K562 (cell line): ENCODE measurements around the gene B3GAT2. TPM values are rescaled to one million over a fixed set of nuclear protein-coding genes. Genes with fewer than 3 reads are reported as not detected.

Source experiments
- CAMTA2 ChIP-seq: fragments of 250-450 bp; sonication (Bioruptor Pico); conservative IDR thresholded peaks from 2 replicates; pipeline ENCODE4 v1.5.1; 2022
- CBFB ChIP-seq: sonication (generic); formaldehyde crosslinking; IDR thresholded peaks from 2 replicates; pipeline ENCODE4 v1.4.0; 2020; ENCODE audit warnings: mild to moderate bottlenecking, missing genetic modification reagents
- NR2C2 ChIP-seq, 2 experiments: fragments of 200-800 bp in 1 of 2; sonication (Bioruptor generic) in 1 of 2; sonication (generic) in 1 of 2; formaldehyde crosslinking in 1 of 2; IDR thresholded peaks; 2 replicates each; pipeline versions ENCODE4 v1.6.1 to v1.8.0; 2016 to 2022; ENCODE audit warnings: mild to moderate bottlenecking in 1 of 2, missing compliant biosample characterization in 1 of 2, missing genetic modification characterization in 1 of 2, missing genetic modification reagents in 1 of 2
- SIRT6 ChIP-seq: IDR thresholded peaks from one replicate; pipeline ENCODE4 v1.6.1; 2012; ENCODE audit warnings: low read depth, mild to moderate bottlenecking, control low read depth, inconsistent platforms, low read length, moderate library complexity
- SMC3 ChIP-seq: conservative IDR thresholded peaks from 2 replicates; pipeline ENCODE4 v1.6.1; 2011; ENCODE audit warnings: low read depth, low read length, improper control_type of control experiment; ENCODE audit not compliant: insufficient read depth
- polyA plus RNA-seq, 8 experiments: library from polyadenylated mRNA; depleted of rRNA in 4 of 8; stranded (reverse) in 5 of 8; unstranded in 3 of 8; fragments of >200 nt; fragmentation: Nextera tagmentation in 2 of 8; fragmentation: Illumina TruSeq in 1 of 8; extraction: Ambion mirVana in 2 of 8; extraction: Trizol in 1 of 8; gene quantifications; 2 replicates each; pipeline versions ENCODE4 v1.2.1 to v1.2.3, GENCODE V29; 2011 to 2014; ENCODE audit warnings: inconsistent platforms in 1 of 8, missing spikeins in 1 of 8
- total RNA-seq, 7 experiments: library from RNA; depleted of rRNA in 6 of 7; stranded (reverse); fragments of >200 nt in 6 of 7; fragmentation: Illumina TruSeq in 2 of 7; extraction: Trizol in 2 of 7; gene quantifications; 2 replicates each; pipeline versions ENCODE4 v1.2.1 to v1.2.3, GENCODE V29; 2011 to 2021; ENCODE audit warnings: low replicate concordance in 1 of 7
- TF ChIP-seq, protein P1 (sequence below), 2 experiments: fragments of 450-650 bp in 1 of 2; IDR thresholded peaks; 2 replicates each; pipeline ENCODE4 v1.6.1; 2011 to 2017; ENCODE audit warnings: low read depth in 2 of 2, antibody characterized with exemption in 1 of 2, borderline replicate concordance in 1 of 2, low read length in 1 of 2, mild to moderate bottlenecking in 1 of 2, mixed read lengths in 1 of 2; ENCODE audit not compliant: control insufficient read depth in 1 of 2
- TF ChIP-seq, protein P2 (sequence below), 2 experiments: fragments of 200-800 bp in 1 of 2; sonication (Bioruptor generic) in 1 of 2; sonication (generic) in 1 of 2; formaldehyde crosslinking in 1 of 2; IDR thresholded peaks in 1 of 2; conservative IDR thresholded peaks in 1 of 2; 2 replicates each; pipeline versions ENCODE4 v1.5.0 to v1.6.1; 2016 to 2020; ENCODE audit warnings: missing compliant biosample characterization in 1 of 2, missing genetic modification characterization in 1 of 2, missing genetic modification reagents in 1 of 2

Gene B3GAT2
- total and polyA plus RNA-seq, 9 of the 15 experiments (the other 6 are each of a cell fraction or from before 2014, with no cell fraction given): 0.01 to 0.43 (median 0.04) TPM; not detected in 4

- TF ChIP-seq, protein P1, sequence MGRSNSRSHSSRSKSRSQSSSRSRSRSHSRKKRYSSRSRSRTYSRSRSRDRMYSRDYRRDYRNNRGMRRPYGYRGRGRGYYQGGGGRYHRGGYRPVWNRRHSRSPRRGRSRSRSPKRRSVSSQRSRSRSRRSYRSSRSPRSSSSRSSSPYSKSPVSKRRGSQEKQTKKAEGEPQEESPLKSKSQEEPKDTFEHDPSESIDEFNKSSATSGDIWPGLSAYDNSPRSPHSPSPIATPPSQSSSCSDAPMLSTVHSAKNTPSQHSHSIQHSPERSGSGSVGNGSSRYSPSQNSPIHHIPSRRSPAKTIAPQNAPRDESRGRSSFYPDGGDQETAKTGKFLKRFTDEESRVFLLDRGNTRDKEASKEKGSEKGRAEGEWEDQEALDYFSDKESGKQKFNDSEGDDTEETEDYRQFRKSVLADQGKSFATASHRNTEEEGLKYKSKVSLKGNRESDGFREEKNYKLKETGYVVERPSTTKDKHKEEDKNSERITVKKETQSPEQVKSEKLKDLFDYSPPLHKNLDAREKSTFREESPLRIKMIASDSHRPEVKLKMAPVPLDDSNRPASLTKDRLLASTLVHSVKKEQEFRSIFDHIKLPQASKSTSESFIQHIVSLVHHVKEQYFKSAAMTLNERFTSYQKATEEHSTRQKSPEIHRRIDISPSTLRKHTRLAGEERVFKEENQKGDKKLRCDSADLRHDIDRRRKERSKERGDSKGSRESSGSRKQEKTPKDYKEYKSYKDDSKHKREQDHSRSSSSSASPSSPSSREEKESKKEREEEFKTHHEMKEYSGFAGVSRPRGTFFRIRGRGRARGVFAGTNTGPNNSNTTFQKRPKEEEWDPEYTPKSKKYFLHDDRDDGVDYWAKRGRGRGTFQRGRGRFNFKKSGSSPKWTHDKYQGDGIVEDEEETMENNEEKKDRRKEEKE (IDR thresholded peaks at IDR 0.05; ENCODE audit: borderline replicate concordance in 1 of 2, control insufficient read depth in 1 of 2, low read depth in 2 of 2, low read length in 1 of 2): no peak
- TF ChIP-seq SMC3 (no peak), SIRT6 (no peak), NR2C2 (CRISPR knock-in tag; IDR thresholded peaks at IDR 0.05) (no peak), NR2C2 (tag; IDR thresholded peaks at IDR 0.05) (no peak), CAMTA2 (CRISPR knock-in tag) (no peak), CBFB (CRISPR knock-in tag) (no peak)
- TF ChIP-seq, protein P2, sequence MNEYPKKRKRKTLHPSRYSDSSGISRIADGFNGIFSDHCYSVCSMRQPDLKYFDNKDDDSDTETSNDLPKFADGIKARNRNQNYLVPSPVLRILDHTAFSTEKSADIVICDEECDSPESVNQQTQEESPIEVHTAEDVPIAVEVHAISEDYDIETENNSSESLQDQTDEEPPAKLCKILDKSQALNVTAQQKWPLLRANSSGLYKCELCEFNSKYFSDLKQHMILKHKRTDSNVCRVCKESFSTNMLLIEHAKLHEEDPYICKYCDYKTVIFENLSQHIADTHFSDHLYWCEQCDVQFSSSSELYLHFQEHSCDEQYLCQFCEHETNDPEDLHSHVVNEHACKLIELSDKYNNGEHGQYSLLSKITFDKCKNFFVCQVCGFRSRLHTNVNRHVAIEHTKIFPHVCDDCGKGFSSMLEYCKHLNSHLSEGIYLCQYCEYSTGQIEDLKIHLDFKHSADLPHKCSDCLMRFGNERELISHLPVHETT (CRISPR knock-in tag; conservative IDR thresholded peaks at IDR 0.05 in 1 of 2, IDR thresholded peaks at IDR 0.05 in 1 of 2): no peak
Observed at GRCh38 chr6:70985156-70985555, 28.3 kb upstream of the B3GAT2 start (continued).
